Measurements from ENCODE around the gene ANO3.
"Not testable (repeated sequence)": the region's sequence is repeated elsewhere in the genome, so short reads cannot be mapped to it uniquely, and the experiment has no call there.

Gene ANO3

GRCh38 chr11:26579683-26580082, 247.8 kb downstream of the ANO3 start:
- no peak for FAIRE-seq

GRCh38 chr11:26580929-26581328, 249.0 kb downstream of the ANO3 start:
- no peak for FAIRE-seq

GRCh38 chr11:26583550-26583949, 251.6 kb downstream of the ANO3 start:
- no peak for FAIRE-seq

GRCh38 chr11:26584818-26585217, 252.9 kb downstream of the ANO3 start:
- FAIRE-seq: no peak

- no peak for FAIRE-seq
Observed at GRCh38 chr11:26587073-26587472, 255.1 kb downstream of the ANO3 start.

GRCh38 chr11:26593691-26594090, 261.8 kb downstream of the ANO3 start:
- FAIRE-seq: no peak

- FAIRE-seq: not testable (repeated sequence)
Observed at GRCh38 chr11:26595207-26595865, 263.4 kb downstream of the ANO3 start.

GRCh38 chr11:26597049-26597689, 265.2 kb downstream of the ANO3 start:
- not testable (repeated sequence) for FAIRE-seq

- no peak for FAIRE-seq
Observed at GRCh38 chr11:26597899-26598298, 266.0 kb downstream of the ANO3 start.

- FAIRE-seq: no peak
Observed at GRCh38 chr11:26599425-26599824, 267.5 kb downstream of the ANO3 start.

GRCh38 chr11:26599876-26600434, 268.0 kb downstream of the ANO3 start:
- FAIRE-seq: no peak

- FAIRE-seq: no peak
Observed at GRCh38 chr11:26607725-26608506, 276.0 kb downstream of the ANO3 start.

- FAIRE-seq: no peak
Observed at GRCh38 chr11:26608507-26609146, 276.7 kb downstream of the ANO3 start.

GRCh38 chr11:26613759-26614158, 281.8 kb downstream of the ANO3 start:
- FAIRE-seq: no peak

- no peak for FAIRE-seq
Observed at GRCh38 chr11:26618441-26618840, 286.5 kb downstream of the ANO3 start.

- FAIRE-seq: peak; percentile 27
Observed at GRCh38 chr11:26620282-26621045, 288.5 kb downstream of the ANO3 start.

GRCh38 chr11:26621132-26621531, 289.2 kb downstream of the ANO3 start:
- no peak for FAIRE-seq

GRCh38 chr11:26622181-26622580, 290.3 kb downstream of the ANO3 start:
- no peak for FAIRE-seq

- no peak for FAIRE-seq
Observed at GRCh38 chr11:26623076-26623659, 291.2 kb downstream of the ANO3 start.

- no peak for FAIRE-seq
Observed at GRCh38 chr11:26626346-26626745, 294.4 kb downstream of the ANO3 start.

GRCh38 chr11:26632691-26633159, 300.8 kb downstream of the ANO3 start:
- FAIRE-seq: no peak

- not testable (repeated sequence) for FAIRE-seq
Observed at GRCh38 chr11:26643314-26643713, 311.4 kb downstream of the ANO3 start.

Data from G401.6 (cell line).